ENCODE data around the gene FSTL3.
"Not testable (repeated sequence)": the region's sequence is repeated elsewhere in the genome, so short reads cannot be mapped to it uniquely, and the experiment has no call there.

Gene FSTL3

GRCh38 chr19:682678-683320, 6.6 kb downstream of the FSTL3 start:
- no peak for DNase-seq (ENCODE audit: low spot score)

- no peak for DNase-seq (ENCODE audit: low spot score)
Measured at GRCh38 chr19:685454-685931, 9.3 kb downstream of the FSTL3 start.

GRCh38 chr19:686589-687297, 10.6 kb downstream of the FSTL3 start:
- no peak for DNase-seq (ENCODE audit: low spot score)

- no peak for DNase-seq (ENCODE audit: low spot score)
Measured at GRCh38 chr19:687569-688166, 11.5 kb downstream of the FSTL3 start.

GRCh38 chr19:688214-688613, 12.0 kb downstream of the FSTL3 start:
- no peak for DNase-seq (ENCODE audit: low spot score)

GRCh38 chr19:688992-689391, 12.8 kb downstream of the FSTL3 start:
- DNase-seq (ENCODE audit: low spot score), result no peak

- DNase-seq (ENCODE audit: low spot score), result no peak
Measured at GRCh38 chr19:690203-690602, 14.0 kb downstream of the FSTL3 start.

GRCh38 chr19:694481-695351, 18.5 kb downstream of the FSTL3 start:
- no peak for DNase-seq (ENCODE audit: low spot score)

- DNase-seq (ENCODE audit: low spot score), result no peak
Measured at GRCh38 chr19:695352-695949, 19.3 kb downstream of the FSTL3 start, which contains the start of gene PRSS57. TSS of gene PRSS57 (minus strand) at chr19:695452. CDS start at chr19:695430, 22 bp downstream.

GRCh38 chr19:698529-698928, 22.3 kb downstream of the FSTL3 start:
- DNase-seq (ENCODE audit: low spot score), result not testable (repeated sequence)

- not testable (repeated sequence) for DNase-seq (ENCODE audit: low spot score)
Measured at GRCh38 chr19:699885-700284, 23.7 kb downstream of the FSTL3 start.

GRCh38 chr19:702847-703246, 26.7 kb downstream of the FSTL3 start:
- not testable (repeated sequence) for DNase-seq (ENCODE audit: low spot score)

GRCh38 chr19:703329-703650, 27.1 kb downstream of the FSTL3 start:
- no peak for DNase-seq (ENCODE audit: low spot score)

GRCh38 chr19:703651-704446, 27.7 kb downstream of the FSTL3 start:
- DNase-seq (ENCODE audit: low spot score), result peak; percentile 79

- no peak for DNase-seq (ENCODE audit: low spot score)
Measured at GRCh38 chr19:704447-704741, 28.2 kb downstream of the FSTL3 start.

GRCh38 chr19:708154-709143, 32.3 kb downstream of the FSTL3 start, which contains the start of gene PALM:
TSS of gene PALM (plus strand) at chr19:708935. CDS start at chr19:709147, 212 bp downstream.
- DNase-seq (ENCODE audit: low spot score), result no peak

GRCh38 chr19:709196-709964, 33.2 kb downstream of the FSTL3 start:
- no peak for DNase-seq (ENCODE audit: low spot score)

GRCh38 chr19:709965-710571, 33.9 kb downstream of the FSTL3 start:
- no peak for DNase-seq (ENCODE audit: low spot score)

GRCh38 chr19:710767-711166, 34.6 kb downstream of the FSTL3 start:
- no peak for DNase-seq (ENCODE audit: low spot score)
